ENCODE measurements around the gene SNX11. TPM values are rescaled to one million over a fixed set of nuclear protein-coding genes. Genes with fewer than 3 reads are reported as not detected.

SNX11 gene
- total RNA-seq, 1 experiment from 2014 or later = 26.8 TPM

DNA sequence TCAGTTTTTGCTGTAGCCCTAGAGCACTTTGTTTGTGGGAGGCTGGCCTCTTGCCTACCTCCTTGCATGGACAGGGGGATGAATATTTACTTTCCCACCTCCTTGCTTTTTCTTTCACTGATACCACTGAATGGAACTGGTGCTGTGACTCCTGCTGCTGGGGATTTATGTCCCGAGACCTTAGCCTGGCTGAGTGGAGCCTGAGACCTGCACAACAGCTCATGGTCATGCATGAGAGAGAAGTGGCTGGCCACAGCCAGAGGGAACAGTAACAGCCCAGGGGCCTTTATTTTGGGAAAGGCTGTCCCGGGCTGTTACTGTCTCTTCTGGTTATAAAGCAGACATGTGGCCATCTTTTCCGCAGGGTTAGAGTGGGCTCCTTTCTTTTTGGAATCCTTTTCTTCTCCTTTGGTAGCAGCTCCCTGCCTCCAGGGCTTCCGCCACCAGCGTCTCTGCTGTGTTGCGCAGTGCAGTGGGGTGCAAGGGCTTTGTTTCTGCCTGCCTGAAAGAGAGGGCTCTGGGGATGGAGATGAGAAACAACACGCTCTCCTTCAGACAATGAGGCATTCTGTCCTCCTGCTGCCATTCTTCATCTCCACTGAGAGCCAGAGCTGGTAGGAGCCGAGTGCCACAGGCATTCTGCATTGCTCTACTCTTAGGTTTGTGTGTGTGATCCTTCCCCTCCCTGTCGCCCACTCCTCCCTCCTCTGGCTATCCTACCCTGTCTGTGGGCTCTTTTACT is 14.5 kb downstream of the SNX11 start:
- Histone ChIP-seq H3K27ac (ENCODE audit: low read depth, low read length) (no peak overlapping the region), H2AFZ (ENCODE audit: low read depth, low read length, poor library complexity, severe bottlenecking) (no peak overlapping the region), H3K4me3 (replicated peaks in 1 of 2; ENCODE audit: low read depth in 1 of 2, low read length in 2 of 2) (no peak overlapping the region), H3K9ac (ENCODE audit: low read length) (no peak overlapping the region), H3K79me2 (ENCODE audit: insufficient read depth, low read length) (no peaks in the 10 kb centered on the region), H3K4me1 (ENCODE audit: control insufficient read depth in 1 of 2, insufficient read depth in 2 of 2, low read length in 2 of 2) (peaks cover 6 to 10% of the 10 kb centered on the region in 2 experiments), H3K9me3 (ENCODE audit: control insufficient read depth in 1 of 2, insufficient read depth in 1 of 2, low read depth in 1 of 2, low read length in 2 of 2) (no peaks in the 10 kb centered on the region), H3K36me3 (ENCODE audit: control insufficient read depth in 1 of 2, insufficient read depth in 2 of 2, low read length in 2 of 2) (peaks cover 28 to 34% of the 10 kb centered on the region in 2 experiments; a peak in 3 of 4 replicates), H3K27me3 (ENCODE audit: insufficient read depth, low read length) (no peaks in the 10 kb centered on the region), H3K9me2 (ENCODE audit: insufficient read depth) (no peaks in the 10 kb centered on the region), H4K20me1 (ENCODE audit: insufficient read depth) (no peaks in the 10 kb centered on the region), H3K4me2 (ENCODE audit: low read length) (no peak overlapping the region)
- ATAC-seq = no peak
- intact Hi-C loops (cut with micrococcal nuclease) = no loop called here
- CTCF ChIA-PET = no interaction called here
- no peak for DNase-seq (ENCODE audit: low read depth, low spot score)
- no TSS peak for BruUV-seq (replicated peaks)
- RAD21 ChIA-PET (ENCODE audit: low non-redundant PET in 1 of 2, low total read pairs in 2 of 2, uncharacterized antibody in 2 of 2, unreplicated experiment in 2 of 2) = no interaction called here
- TF ChIP-seq CBX3 (IDR thresholded peaks at IDR 0.05; ENCODE audit: low read depth) (no peak), SIN3A (IDR thresholded peaks at IDR 0.05; ENCODE audit: low read depth) (no peak), ZNF274 (IDR thresholded peaks at IDR 0.05; ENCODE audit: low read depth, low read length) (no peak), SRF (IDR thresholded peaks at IDR 0.05; ENCODE audit: low read depth) (no peak), POLR2AphosphoS5 (IDR thresholded peaks at IDR 0.05; ENCODE audit: low read depth, low read length) (no peak), CEBPB (IDR thresholded peaks at IDR 0.05; ENCODE audit: low read depth) (no peak), FOSL1 (IDR thresholded peaks at IDR 0.05; ENCODE audit: low read depth) (no peak), TCF7L2 (IDR thresholded peaks at IDR 0.05; ENCODE audit: borderline replicate concordance, extremely low read depth, insufficient read depth, insufficient read length) (no peak), RAD21 (IDR thresholded peaks at IDR 0.05; ENCODE audit: low read depth) (no peak)
- TF ChIP-seq, protein P1, sequence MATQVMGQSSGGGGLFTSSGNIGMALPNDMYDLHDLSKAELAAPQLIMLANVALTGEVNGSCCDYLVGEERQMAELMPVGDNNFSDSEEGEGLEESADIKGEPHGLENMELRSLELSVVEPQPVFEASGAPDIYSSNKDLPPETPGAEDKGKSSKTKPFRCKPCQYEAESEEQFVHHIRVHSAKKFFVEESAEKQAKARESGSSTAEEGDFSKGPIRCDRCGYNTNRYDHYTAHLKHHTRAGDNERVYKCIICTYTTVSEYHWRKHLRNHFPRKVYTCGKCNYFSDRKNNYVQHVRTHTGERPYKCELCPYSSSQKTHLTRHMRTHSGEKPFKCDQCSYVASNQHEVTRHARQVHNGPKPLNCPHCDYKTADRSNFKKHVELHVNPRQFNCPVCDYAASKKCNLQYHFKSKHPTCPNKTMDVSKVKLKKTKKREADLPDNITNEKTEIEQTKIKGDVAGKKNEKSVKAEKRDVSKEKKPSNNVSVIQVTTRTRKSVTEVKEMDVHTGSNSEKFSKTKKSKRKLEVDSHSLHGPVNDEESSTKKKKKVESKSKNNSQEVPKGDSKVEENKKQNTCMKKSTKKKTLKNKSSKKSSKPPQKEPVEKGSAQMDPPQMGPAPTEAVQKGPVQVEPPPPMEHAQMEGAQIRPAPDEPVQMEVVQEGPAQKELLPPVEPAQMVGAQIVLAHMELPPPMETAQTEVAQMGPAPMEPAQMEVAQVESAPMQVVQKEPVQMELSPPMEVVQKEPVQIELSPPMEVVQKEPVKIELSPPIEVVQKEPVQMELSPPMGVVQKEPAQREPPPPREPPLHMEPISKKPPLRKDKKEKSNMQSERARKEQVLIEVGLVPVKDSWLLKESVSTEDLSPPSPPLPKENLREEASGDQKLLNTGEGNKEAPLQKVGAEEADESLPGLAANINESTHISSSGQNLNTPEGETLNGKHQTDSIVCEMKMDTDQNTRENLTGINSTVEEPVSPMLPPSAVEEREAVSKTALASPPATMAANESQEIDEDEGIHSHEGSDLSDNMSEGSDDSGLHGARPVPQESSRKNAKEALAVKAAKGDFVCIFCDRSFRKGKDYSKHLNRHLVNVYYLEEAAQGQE (IDR thresholded peaks at IDR 0.05; ENCODE audit: low read depth) = no peak
- TF ChIP-seq, protein P2, sequence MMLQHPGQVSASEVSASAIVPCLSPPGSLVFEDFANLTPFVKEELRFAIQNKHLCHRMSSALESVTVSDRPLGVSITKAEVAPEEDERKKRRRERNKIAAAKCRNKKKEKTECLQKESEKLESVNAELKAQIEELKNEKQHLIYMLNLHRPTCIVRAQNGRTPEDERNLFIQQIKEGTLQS (IDR thresholded peaks at IDR 0.05) = no peak
- TF ChIP-seq, protein P3, sequence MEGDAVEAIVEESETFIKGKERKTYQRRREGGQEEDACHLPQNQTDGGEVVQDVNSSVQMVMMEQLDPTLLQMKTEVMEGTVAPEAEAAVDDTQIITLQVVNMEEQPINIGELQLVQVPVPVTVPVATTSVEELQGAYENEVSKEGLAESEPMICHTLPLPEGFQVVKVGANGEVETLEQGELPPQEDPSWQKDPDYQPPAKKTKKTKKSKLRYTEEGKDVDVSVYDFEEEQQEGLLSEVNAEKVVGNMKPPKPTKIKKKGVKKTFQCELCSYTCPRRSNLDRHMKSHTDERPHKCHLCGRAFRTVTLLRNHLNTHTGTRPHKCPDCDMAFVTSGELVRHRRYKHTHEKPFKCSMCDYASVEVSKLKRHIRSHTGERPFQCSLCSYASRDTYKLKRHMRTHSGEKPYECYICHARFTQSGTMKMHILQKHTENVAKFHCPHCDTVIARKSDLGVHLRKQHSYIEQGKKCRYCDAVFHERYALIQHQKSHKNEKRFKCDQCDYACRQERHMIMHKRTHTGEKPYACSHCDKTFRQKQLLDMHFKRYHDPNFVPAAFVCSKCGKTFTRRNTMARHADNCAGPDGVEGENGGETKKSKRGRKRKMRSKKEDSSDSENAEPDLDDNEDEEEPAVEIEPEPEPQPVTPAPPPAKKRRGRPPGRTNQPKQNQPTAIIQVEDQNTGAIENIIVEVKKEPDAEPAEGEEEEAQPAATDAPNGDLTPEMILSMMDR (IDR thresholded peaks at IDR 0.05 in 2 of 3, conservative IDR thresholded peaks at IDR 0.05 in 1 of 3; ENCODE audit: borderline replicate concordance in 1 of 3, insufficient read depth in 1 of 3, low read depth in 2 of 3, low read length in 2 of 3) = no peak
- POLR2A ChIA-PET = no interaction called here
